Measurements from ENCODE around the gene STARD3.

Gene STARD3

GRCh38 chr17:39670746-39671145 lies 33.8 kb downstream of the STARD3 start:
- in situ Hi-C loops (cut with HindIII; ENCODE audit: low sequenced_read_pairs): no loop called here
- DNase-seq (ENCODE audit: low read depth): no peak
- no peak for TF ChIP-seq CTCF (IDR thresholded peaks at IDR 0.05; ENCODE audit: low read depth, low read length, missing control alignments)
- H3K4me3 ChIP-seq (ENCODE audit: low read depth, low read length): no peak overlapping the region

GRCh38 chr17:39671651-39672521 lies 34.9 kb downstream of the STARD3 start:
- DNase-seq (ENCODE audit: low read depth): peak; percentile 4
- in situ Hi-C loops (cut with HindIII; ENCODE audit: low sequenced_read_pairs): no loop called here
- no peak overlapping the region for H3K4me3 ChIP-seq (ENCODE audit: low read depth, low read length)
- TF ChIP-seq CTCF (IDR thresholded peaks at IDR 0.05; ENCODE audit: low read depth, low read length, missing control alignments): peak; percentile 75

- in situ Hi-C loops (cut with HindIII; ENCODE audit: low sequenced_read_pairs): no loop called here
- DNase-seq (ENCODE audit: low read depth): no peak
- TF ChIP-seq CTCF (IDR thresholded peaks at IDR 0.05; ENCODE audit: low read depth, low read length, missing control alignments): no peak
- H3K4me3 ChIP-seq (ENCODE audit: low read depth, low read length): no peak overlapping the region
These were observed 35.8 kb downstream of the STARD3 start for GRCh38 chr17:39672522-39673334.

- TF ChIP-seq CTCF (IDR thresholded peaks at IDR 0.05; ENCODE audit: low read depth, low read length, missing control alignments): no peak
- no peak overlapping the region for H3K4me3 ChIP-seq (ENCODE audit: low read depth, low read length)
- in situ Hi-C loops (cut with HindIII; ENCODE audit: low sequenced_read_pairs): no loop called here
- DNase-seq (ENCODE audit: low read depth): no peak
These were observed 36.6 kb downstream of the STARD3 start for GRCh38 chr17:39673335-39674081.

- in situ Hi-C loops (cut with HindIII; ENCODE audit: low sequenced_read_pairs): no loop called here
- no peak for DNase-seq (ENCODE audit: low read depth)
- no peak for TF ChIP-seq CTCF (IDR thresholded peaks at IDR 0.05; ENCODE audit: low read depth, low read length, missing control alignments)
- no peak overlapping the region for H3K4me3 ChIP-seq (ENCODE audit: low read depth, low read length)
These were observed 37.2 kb downstream of the STARD3 start for GRCh38 chr17:39674179-39674578.

Data from astrocyte of the cerebellum (primary cell).